Testis (tissue), 3 donors: Measurements from ENCODE around the gene PABPC1L2B. TPM values are rescaled to one million over a fixed set of nuclear protein-coding genes. Genes with fewer than 3 reads are reported as not detected.

Experiments
- DNase-seq: peaks from one replicate; pipeline ENCODE4 v3.0.0-alpha.2; 2019
- H3K27ac ChIP-seq, 2 donors: fragments of 200-600 bp; sonication (generic); one replicate each; pipeline ENCODE4 v1.5.1; 2019
- H3K27me3 ChIP-seq: fragments of 200-600 bp; sonication (generic); one replicate; pipeline ENCODE4 v1.5.1; 2019
- H3K36me3 ChIP-seq: fragments of 200-600 bp; sonication (generic); one replicate; pipeline ENCODE4 v1.5.1; 2017; ENCODE audit warnings: low read depth; ENCODE audit errors: missing control alignments
- H3K4me1 ChIP-seq: fragments of 200-600 bp; sonication (generic); one replicate; pipeline ENCODE4 v1.5.1; 2019
- H3K4me3 ChIP-seq, 2 donors: fragments of 200-600 bp; sonication (generic); one replicate each; pipeline ENCODE4 v1.5.1; 2017 to 2019
- H3K9me3 ChIP-seq: fragments of 200-600 bp; sonication (generic); one replicate; pipeline ENCODE4 v1.5.1; 2017
- POLR2A ChIP-seq: fragments of 450-650 bp; IDR thresholded peaks from one replicate; pipeline ENCODE4 v1.6.1; 2017; ENCODE audit warnings: antibody characterized with exemption, mild to moderate bottlenecking, moderate library complexity
- WGBS, 2 donors: methylation state at CpG; one replicate each; pipeline ENCODE4 v1.1.5; 2018; 5-methylcytosine and 5-hydroxymethylcytosine counted together
- intact Hi-C: fragments of 100-400 bp; cut with DNase I; formaldehyde crosslinking; loops from one replicate; pipeline ENCODE4 v1.15.1; 2023; ENCODE audit warnings: low total_unique reads
- polyA plus RNA-seq: library from polyadenylated mRNA; stranded (reverse); fragments of 350-450 nt; fragmentation: Illumina TruSeq; extraction: RNeasy Lipid Tissue Mini Kit (QIAGEN cat#74804); gene quantifications from one replicate; pipeline ENCODE4 v1.2.3, GENCODE V29; 2014; ENCODE audit warnings: low read depth, low replicate concordance; ENCODE audit not compliant: insufficient read depth
- total RNA-seq, 2 donors: library from RNA; depleted of rRNA; stranded (reverse); fragments of >200 nt; gene quantifications; one replicate each; pipeline ENCODE4 v1.2.3, GENCODE V29; 2016
- TF ChIP-seq, protein P1 (sequence below), 3 experiments: fragments of 450-650 bp in 2 of 3; fragments of 200-600 bp in 1 of 3; sonication (generic) in 1 of 3; IDR thresholded peaks; one replicate each; pipeline ENCODE4 v1.5.1; 2016 to 2019; ENCODE audit warnings: antibody characterized with exemption in 3 of 3, mild to moderate bottlenecking in 2 of 3, moderate library complexity in 1 of 3

Gene PABPC1L2B
- total and polyA plus RNA-seq, 3 donors from 2014 or later, result 0.62 to 0.73 TPM; not detected in 1

DNA sequence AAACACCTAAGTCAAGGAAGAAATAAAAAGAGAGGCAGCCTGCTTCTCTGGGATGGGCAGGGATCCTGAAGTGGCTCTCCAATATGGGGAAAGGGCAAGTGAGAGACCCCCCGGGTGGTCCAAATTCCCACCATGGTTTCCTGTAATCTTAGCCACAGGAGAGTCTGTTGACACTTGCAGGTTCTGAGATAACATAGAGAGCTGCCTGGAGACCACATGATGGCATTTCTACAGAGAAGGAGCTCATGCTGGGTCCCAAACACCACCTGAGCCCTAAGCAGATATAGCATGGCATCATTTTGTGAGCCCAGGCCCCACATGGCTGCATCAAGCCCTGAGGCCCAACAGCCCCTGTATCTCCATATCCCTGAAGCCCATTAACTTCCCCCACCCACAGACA lies 26.1 kb downstream of the PABPC1L2B start:
- no peak for DNase-seq
- no peak for TF ChIP-seq POLR2A
- TF ChIP-seq, protein P1, sequence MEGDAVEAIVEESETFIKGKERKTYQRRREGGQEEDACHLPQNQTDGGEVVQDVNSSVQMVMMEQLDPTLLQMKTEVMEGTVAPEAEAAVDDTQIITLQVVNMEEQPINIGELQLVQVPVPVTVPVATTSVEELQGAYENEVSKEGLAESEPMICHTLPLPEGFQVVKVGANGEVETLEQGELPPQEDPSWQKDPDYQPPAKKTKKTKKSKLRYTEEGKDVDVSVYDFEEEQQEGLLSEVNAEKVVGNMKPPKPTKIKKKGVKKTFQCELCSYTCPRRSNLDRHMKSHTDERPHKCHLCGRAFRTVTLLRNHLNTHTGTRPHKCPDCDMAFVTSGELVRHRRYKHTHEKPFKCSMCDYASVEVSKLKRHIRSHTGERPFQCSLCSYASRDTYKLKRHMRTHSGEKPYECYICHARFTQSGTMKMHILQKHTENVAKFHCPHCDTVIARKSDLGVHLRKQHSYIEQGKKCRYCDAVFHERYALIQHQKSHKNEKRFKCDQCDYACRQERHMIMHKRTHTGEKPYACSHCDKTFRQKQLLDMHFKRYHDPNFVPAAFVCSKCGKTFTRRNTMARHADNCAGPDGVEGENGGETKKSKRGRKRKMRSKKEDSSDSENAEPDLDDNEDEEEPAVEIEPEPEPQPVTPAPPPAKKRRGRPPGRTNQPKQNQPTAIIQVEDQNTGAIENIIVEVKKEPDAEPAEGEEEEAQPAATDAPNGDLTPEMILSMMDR (IDR thresholded peaks at IDR 0.05), result no peak
- intact Hi-C loops, result no loop called here
- no peaks in the 10 kb centered on the region for H3K36me3 ChIP-seq
- no peaks in the 10 kb centered on the region for H3K27me3 ChIP-seq
- H3K27ac ChIP-seq, result no peak overlapping the region
- no peak overlapping the region for H3K4me3 ChIP-seq
- WGBS, 2 donors, result 0 to 89% methylated on average over 1 of the region's 1 CpG
- H3K9me3 ChIP-seq, result no peaks in the 10 kb centered on the region
- H3K4me1 ChIP-seq, result no peaks in the 10 kb centered on the region

Other genes with a start within 250 kb of the PABPC1L2B start
- 1 to 10 TPM; 6.1 to 7.4 TPM for gene DMRTC1B, start 226.0 kb upstream of the PABPC1L2B start, total RNA-seq
- gene DMRTC1B, start 226.0 kb upstream of the PABPC1L2B start, polyA plus RNA-seq, result 11.9 TPM
- gene FAM236B, start 220.3 kb upstream of the PABPC1L2B start, total RNA-seq, result 100 to 1,000 TPM in 1 of 2 donors, 10 to 100 TPM in 1; 38.3 to 117 TPM
- gene FAM236B, start 220.3 kb upstream of the PABPC1L2B start, polyA plus RNA-seq, result 238 TPM
- gene FAM236D, start 194.7 kb upstream of the PABPC1L2B start, total RNA-seq, result not detected
- gene FAM236D, start 194.7 kb upstream of the PABPC1L2B start, polyA plus RNA-seq, result not detected
- gene FAM236C, start 90.3 kb upstream of the PABPC1L2B start, total RNA-seq, result not detected
- gene FAM236C, start 90.3 kb upstream of the PABPC1L2B start, polyA plus RNA-seq, result 3.4 TPM
- gene FAM236A, start 64.7 kb upstream of the PABPC1L2B start, total RNA-seq, result 100 to 1,000 TPM; 432 to 655 TPM
- 230 TPM for gene FAM236A, start 64.7 kb upstream of the PABPC1L2B start, polyA plus RNA-seq
- gene DMRTC1, start 59.1 kb upstream of the PABPC1L2B start, total RNA-seq, result 1 to 10 TPM in 1 of 2 donors, not detected in 1; 1.9 TPM
- 2.2 TPM for gene DMRTC1, start 59.1 kb upstream of the PABPC1L2B start, polyA plus RNA-seq
- 1 to 10 TPM in 1 of 2 donors, under 1 TPM in 1; 0.99 to 1.5 TPM for gene PABPC1L2A, start 76.6 kb downstream of the PABPC1L2B start, total RNA-seq
- gene PABPC1L2A, start 76.6 kb downstream of the PABPC1L2B start, polyA plus RNA-seq, result 1.0 TPM
- gene NAP1L2, start 211.9 kb downstream of the PABPC1L2B start, total RNA-seq, result 1 to 10 TPM; 3.8 to 5.1 TPM
- 4.5 TPM for gene NAP1L2, start 211.9 kb downstream of the PABPC1L2B start, polyA plus RNA-seq